Esophagus squamous epithelium (tissue), 4 donors: ENCODE data around the gene FAM120B.

Experiments
- POLR2A ChIP-seq, 4 donors: fragments of 450-650 bp; IDR thresholded peaks; one replicate each; pipeline ENCODE4 v1.6.1; 2017; ENCODE audit warnings: antibody characterized with exemption in 4 of 4, mild to moderate bottlenecking in 4 of 4, moderate library complexity in 3 of 4
- TF ChIP-seq, protein P1 (sequence below), 6 experiments: fragments of 450-650 bp in 4 of 6; fragments of 200-600 bp in 2 of 6; sonication (generic) in 2 of 6; IDR thresholded peaks; one replicate each; pipeline ENCODE4 v1.5.1; 2016 to 2019; ENCODE audit warnings: antibody characterized with exemption in 6 of 6, mild to moderate bottlenecking in 4 of 6, moderate library complexity in 4 of 6

DNA sequence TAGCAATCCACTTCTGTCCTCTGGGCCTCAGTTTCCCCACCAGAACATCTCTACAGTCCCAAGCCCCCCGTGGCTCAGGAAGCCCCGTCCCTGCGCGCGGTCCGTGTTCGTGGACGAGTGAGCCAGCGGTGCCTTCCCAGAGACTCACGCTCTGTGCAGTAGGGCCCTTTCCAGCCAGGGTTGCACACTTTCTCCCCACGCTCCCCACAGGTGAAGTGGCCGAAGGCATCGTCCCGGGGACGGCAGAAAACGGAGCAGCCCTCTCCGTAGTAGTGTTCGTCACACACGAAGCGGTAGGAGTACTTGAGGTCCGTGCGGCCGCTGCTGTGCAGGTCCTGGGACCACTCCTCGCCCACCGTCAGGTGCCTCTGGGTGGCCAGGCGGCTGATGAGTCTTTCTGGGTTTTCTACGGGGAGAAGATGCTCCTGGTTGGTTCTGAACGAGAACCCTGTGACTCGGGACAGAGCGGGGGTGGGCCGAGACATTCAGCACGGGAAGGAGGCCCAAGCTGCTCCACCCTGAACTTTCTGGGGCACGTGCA is 18.4 kb upstream of the FAM120B start:
- no peak for TF ChIP-seq POLR2A (IDR thresholded peaks at IDR 0.05)
- TF ChIP-seq, protein P1, sequence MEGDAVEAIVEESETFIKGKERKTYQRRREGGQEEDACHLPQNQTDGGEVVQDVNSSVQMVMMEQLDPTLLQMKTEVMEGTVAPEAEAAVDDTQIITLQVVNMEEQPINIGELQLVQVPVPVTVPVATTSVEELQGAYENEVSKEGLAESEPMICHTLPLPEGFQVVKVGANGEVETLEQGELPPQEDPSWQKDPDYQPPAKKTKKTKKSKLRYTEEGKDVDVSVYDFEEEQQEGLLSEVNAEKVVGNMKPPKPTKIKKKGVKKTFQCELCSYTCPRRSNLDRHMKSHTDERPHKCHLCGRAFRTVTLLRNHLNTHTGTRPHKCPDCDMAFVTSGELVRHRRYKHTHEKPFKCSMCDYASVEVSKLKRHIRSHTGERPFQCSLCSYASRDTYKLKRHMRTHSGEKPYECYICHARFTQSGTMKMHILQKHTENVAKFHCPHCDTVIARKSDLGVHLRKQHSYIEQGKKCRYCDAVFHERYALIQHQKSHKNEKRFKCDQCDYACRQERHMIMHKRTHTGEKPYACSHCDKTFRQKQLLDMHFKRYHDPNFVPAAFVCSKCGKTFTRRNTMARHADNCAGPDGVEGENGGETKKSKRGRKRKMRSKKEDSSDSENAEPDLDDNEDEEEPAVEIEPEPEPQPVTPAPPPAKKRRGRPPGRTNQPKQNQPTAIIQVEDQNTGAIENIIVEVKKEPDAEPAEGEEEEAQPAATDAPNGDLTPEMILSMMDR (IDR thresholded peaks at IDR 0.05) = no peak
